SU-DHL-6 (cell line): ENCODE data around the gene FCRL4.

ENCODE experiments used
- H2AFZ ChIP-seq: fragments of 200-600 bp; sonication (generic); 2 replicates; pipeline ENCODE4 v1.6.1; 2014; ENCODE audit warnings: low read depth, mild to moderate bottlenecking, moderate library complexity, mixed read lengths, antibody characterized with exemption, low read length; ENCODE audit not compliant: severe bottlenecking
- H3F3A ChIP-seq: fragments of 200-600 bp; shearing (Covaris generic); 2 replicates; pipeline ENCODE4 v1.6.0; 2016; ENCODE audit warnings: antibody characterized with exemption, mild to moderate bottlenecking; ENCODE audit not compliant: insufficient read depth
- H3K27ac ChIP-seq: fragments of 200-600 bp; sonication (generic); 2 replicates; pipeline ENCODE4 v1.5.1; 2016; ENCODE audit warnings: low read depth, mild to moderate bottlenecking, low read length, moderate library complexity, mixed read lengths
- H3K27me3 ChIP-seq: fragments of 200-600 bp; sonication (generic), shearing (Covaris generic); 2 replicates; pipeline ENCODE4 v1.6.0; 2014; ENCODE audit warnings: mild to moderate bottlenecking, low read length
- H3K36me3 ChIP-seq: fragments of 200-600 bp; sonication (generic); 2 replicates; pipeline ENCODE4 v1.6.1; 2014; ENCODE audit warnings: mild to moderate bottlenecking, low read length, mixed read lengths
- H3K4me2 ChIP-seq: fragments of 300-600, 200-600 bp; shearing (Covaris generic), sonication (generic); 2 replicates; pipeline ENCODE4 v1.6.0; 2014; ENCODE audit warnings: low read length, low read depth, mild to moderate bottlenecking; ENCODE audit not compliant: poor library complexity, severe bottlenecking
- H3K4me3 ChIP-seq: fragments of 200-600 bp; sonication (generic); 2 replicates; pipeline ENCODE4 v1.5.1; 2014; ENCODE audit warnings: antibody characterized with exemption, low read length, mild to moderate bottlenecking, mixed read lengths; ENCODE audit not compliant: insufficient read depth, poor library complexity, severe bottlenecking
- H3K79me2 ChIP-seq: fragments of 200-600 bp; sonication (generic); 2 replicates; pipeline ENCODE4 v1.6.1; 2014; ENCODE audit warnings: mild to moderate bottlenecking, low read length, moderate library complexity; ENCODE audit not compliant: insufficient read depth
- H3K9ac ChIP-seq: fragments of 200-600 bp; sonication (generic); 2 replicates; pipeline ENCODE4 v1.7.0; 2014; ENCODE audit warnings: mild to moderate bottlenecking, low read length
- H3K9me2 ChIP-seq: fragments of 200-600 bp; sonication (generic); replicated peaks from 2 replicates; pipeline ENCODE4 v1.6.1; 2014; ENCODE audit warnings: low read length; ENCODE audit not compliant: insufficient read depth
- H3K9me3 ChIP-seq: fragments of 200-600 bp; sonication (generic); 2 replicates; pipeline ENCODE4 v1.6.1; 2014; ENCODE audit warnings: low read length, mixed read lengths; ENCODE audit not compliant: insufficient read depth
- H4K20me1 ChIP-seq: fragments of 200-600 bp; sonication (generic); 2 replicates; pipeline ENCODE4 v1.6.1; 2014; ENCODE audit warnings: low read depth, mild to moderate bottlenecking, antibody characterized with exemption, low read length, moderate library complexity, mixed read lengths
- CTCF ChIP-seq: fragments of 200-600 bp; sonication (generic); IDR thresholded peaks from one replicate; pipeline ENCODE4 v1.5.1; 2017; ENCODE audit warnings: antibody characterized with exemption, mild to moderate bottlenecking, low read length, moderate library complexity; ENCODE audit not compliant: insufficient read depth, poor library complexity, severe bottlenecking
- EZH2phosphoT487 ChIP-seq: fragments of 200-600 bp; sonication (generic), shearing (Covaris generic); conservative IDR thresholded peaks from 2 replicates; pipeline ENCODE4 v1.6.1; 2018; ENCODE audit warnings: mild to moderate bottlenecking, antibody characterized with exemption, low read length, moderate library complexity, mixed read lengths

The FCRL4 gene

GRCh38 chr1:157574836-157575235, 23.0 kb downstream of the FCRL4 start:
- H4K20me1 ChIP-seq, result no peaks in the 10 kb centered on the region
- H3K9ac ChIP-seq, result no peak overlapping the region
- H3K9me3 ChIP-seq, result no peaks in the 10 kb centered on the region
- no peak overlapping the region for H3K4me2 ChIP-seq
- H3K4me3 ChIP-seq, result no peak overlapping the region
- no peak for TF ChIP-seq EZH2phosphoT487
- TF ChIP-seq CTCF, result no peak
- H3K9me2 ChIP-seq, result no peaks in the 10 kb centered on the region
- H2AFZ ChIP-seq, result no peak overlapping the region
- no peak overlapping the region for H3K27ac ChIP-seq
- no peaks in the 10 kb centered on the region for H3K27me3 ChIP-seq
- H3F3A ChIP-seq, result no peaks in the 10 kb centered on the region
- H3K79me2 ChIP-seq, result no peaks in the 10 kb centered on the region
- no peaks in the 10 kb centered on the region for H3K36me3 ChIP-seq

- peak overlapping the region; percentile 25 for H3K9ac ChIP-seq
- no peaks in the 10 kb centered on the region for H3K36me3 ChIP-seq
- H3K9me2 ChIP-seq, result no peaks in the 10 kb centered on the region
- H3K9me3 ChIP-seq, result no peaks in the 10 kb centered on the region
- peak overlapping the region; percentile 81 for H3K27ac ChIP-seq
- H3K4me3 ChIP-seq, result no peak overlapping the region
- H3K27me3 ChIP-seq, result no peaks in the 10 kb centered on the region
- H3K79me2 ChIP-seq, result no peaks in the 10 kb centered on the region
- no peaks in the 10 kb centered on the region for H4K20me1 ChIP-seq
- peaks cover 37% of the 10 kb centered on the region for H3F3A ChIP-seq
- no peak for TF ChIP-seq CTCF
- no peak for TF ChIP-seq EZH2phosphoT487
- H2AFZ ChIP-seq, result no peak overlapping the region
- peak overlapping the region; percentile 68 for H3K4me2 ChIP-seq
These were observed 31.2 kb downstream of the FCRL4 start for GRCh38 chr1:157566484-157567300.

GRCh38 chr1:157562515-157562914, 35.4 kb downstream of the FCRL4 start:
- no peak overlapping the region for H3K9ac ChIP-seq
- TF ChIP-seq EZH2phosphoT487 (no peak), CTCF (no peak)
- no peak overlapping the region for H2AFZ ChIP-seq
- no peaks in the 10 kb centered on the region for H3K36me3 ChIP-seq
- no peak overlapping the region for H3K4me3 ChIP-seq
- H3K79me2 ChIP-seq, result no peaks in the 10 kb centered on the region
- H3K4me2 ChIP-seq, result peak overlapping the region; percentile 54
- peaks cover 22% of the 10 kb centered on the region for H3F3A ChIP-seq
- no peaks in the 10 kb centered on the region for H3K9me3 ChIP-seq
- H3K9me2 ChIP-seq, result no peaks in the 10 kb centered on the region
- H4K20me1 ChIP-seq, result no peaks in the 10 kb centered on the region
- H3K27me3 ChIP-seq, result no peaks in the 10 kb centered on the region
- H3K27ac ChIP-seq, result no peak overlapping the region
